Activated T-cell treated with anti-CD3 and anti-CD28 coated beads for 1 hour (primary cell): ENCODE results near the gene HNRNPM.
"Not testable (repeated sequence)": the region's sequence is repeated elsewhere in the genome, so short reads cannot be mapped to it uniquely, and the experiment has no call there.

Experiments
- DNase-seq: peaks from one replicate; pipeline ENCODE4 v3.0.0-alpha.2; 2020; ENCODE audit warnings: low read depth

The HNRNPM gene

GRCh38 chr19:8511573-8512101, 66.9 kb downstream of the HNRNPM start:
- no peak for DNase-seq

- DNase-seq, result no peak
These were observed 67.6 kb downstream of the HNRNPM start for GRCh38 chr19:8512115-8512967.

- DNase-seq, result no peak
These were observed 68.4 kb downstream of the HNRNPM start for GRCh38 chr19:8513036-8513686.

- peak; percentile 99 for DNase-seq
These were observed 69.1 kb downstream of the HNRNPM start, which contains the start of gene ZNF414 for GRCh38 chr19:8513687-8514504. Gene ZNF414 (minus strand): TSS chr19:8514167. CDS start chr19:8514046, 121 bp downstream.

- not testable (repeated sequence) for DNase-seq
These were observed 69.8 kb downstream of the HNRNPM start for GRCh38 chr19:8514505-8515009.

GRCh38 chr19:8515317-8515716, 70.5 kb downstream of the HNRNPM start:
- peak; percentile 37 for DNase-seq

GRCh38 chr19:8517551-8518442, 73.0 kb downstream of the HNRNPM start:
- DNase-seq, result peak; percentile 29

GRCh38 chr19:8518536-8518935, 73.8 kb downstream of the HNRNPM start:
- no peak for DNase-seq

GRCh38 chr19:8519388-8519787, 74.6 kb downstream of the HNRNPM start:
- no peak for DNase-seq

GRCh38 chr19:8525401-8525684, 80.6 kb downstream of the HNRNPM start:
- no peak for DNase-seq

GRCh38 chr19:8526345-8527091, 81.7 kb downstream of the HNRNPM start:
- no peak for DNase-seq

GRCh38 chr19:8528500-8528899, 83.7 kb downstream of the HNRNPM start:
- DNase-seq, result no peak

- no peak for DNase-seq
These were observed 84.7 kb downstream of the HNRNPM start for GRCh38 chr19:8529369-8530006.

GRCh38 chr19:8530061-8530679, 85.4 kb downstream of the HNRNPM start:
- no peak for DNase-seq

GRCh38 chr19:8531470-8531869, 86.7 kb downstream of the HNRNPM start:
- DNase-seq, result no peak

- no peak for DNase-seq
These were observed 87.5 kb downstream of the HNRNPM start for GRCh38 chr19:8532225-8532624.

GRCh38 chr19:8536282-8536681, 91.5 kb downstream of the HNRNPM start:
- DNase-seq, result no peak

- DNase-seq, result no peak
These were observed 92.3 kb downstream of the HNRNPM start for GRCh38 chr19:8537099-8537498.
